ENCODE data around the gene FGD3. TPM values are rescaled to one million over a fixed set of nuclear protein-coding genes. Genes with fewer than 3 reads are reported as not detected.

Gene FGD3
- total RNA-seq, 4 donors from 2014 or later, result 0.92 to 1.3 (median 0.97) TPM

GRCh38 chr9:93081081-93081529, 133.8 kb downstream of the FGD3 start:
- no peak for TF ChIP-seq CTCF (IDR thresholded peaks at IDR 0.05 in 4 of 5, conservative IDR thresholded peaks at IDR 0.05 in 1 of 5)
- no peak for TF ChIP-seq POLR2A (IDR thresholded peaks at IDR 0.05)
- H3K36me3 ChIP-seq, result no peaks in the 10 kb centered on the region
- no peak for ATAC-seq

GRCh38 chr9:93081931-93082330, 134.6 kb downstream of the FGD3 start:
- ATAC-seq (no peak), DNase-seq (no peak)
- no peaks in the 10 kb centered on the region for H3K4me1 ChIP-seq
- H3K36me3 ChIP-seq, result no peaks in the 10 kb centered on the region
- H3K27me3 ChIP-seq, result no peaks in the 10 kb centered on the region
- TF ChIP-seq POLR2A (IDR thresholded peaks at IDR 0.05) (no peak), CTCF (IDR thresholded peaks at IDR 0.05 in 4 of 5, conservative IDR thresholded peaks at IDR 0.05 in 1 of 5) (no peak)
- H3K27ac ChIP-seq, result no peak overlapping the region
- intact Hi-C loops (cut with DNase I; ENCODE audit: low total_unique reads) (no loop called here), in situ Hi-C loops (cut with MboI; ENCODE audit: low sequenced_read_pairs in 4 of 4) (no loop called here)
- no peak overlapping the region for H3K4me3 ChIP-seq
- no peaks in the 10 kb centered on the region for H3K9me3 ChIP-seq

More at GRCh38 chr9:93081081-93081529, 133.8 kb downstream of the FGD3 start:
- intact Hi-C loops (cut with DNase I; ENCODE audit: low total_unique reads) (no loop called here), in situ Hi-C loops (cut with MboI; ENCODE audit: low sequenced_read_pairs in 4 of 4) (no loop called here)
- no peaks in the 10 kb centered on the region for H3K4me1 ChIP-seq
- no peak overlapping the region for H3K4me3 ChIP-seq
- peak in 1 of 2 donors; percentile 4 for DNase-seq
- H3K9me3 ChIP-seq, result no peaks in the 10 kb centered on the region
- H3K27me3 ChIP-seq, result no peaks in the 10 kb centered on the region
- no peak overlapping the region for H3K27ac ChIP-seq

- in situ Hi-C loops (cut with MboI; ENCODE audit: low sequenced_read_pairs in 4 of 4) (no loop called here), intact Hi-C loops (cut with DNase I; ENCODE audit: low total_unique reads) (no loop called here)
- Histone ChIP-seq H3K4me1 (no peaks in the 10 kb centered on the region), H3K27me3 (no peaks in the 10 kb centered on the region), H3K9me3 (no peaks in the 10 kb centered on the region), H3K36me3 (no peaks in the 10 kb centered on the region), H3K4me3 (no peak overlapping the region), H3K27ac (no peak overlapping the region)
- TF ChIP-seq POLR2A (IDR thresholded peaks at IDR 0.05) (no peak), CTCF (IDR thresholded peaks at IDR 0.05 in 4 of 5, conservative IDR thresholded peaks at IDR 0.05 in 1 of 5) (no peak)
- ATAC-seq, result no peak
- DNase-seq, result peak in 1 of 2 donors; percentile 8
These were observed 135.6 kb downstream of the FGD3 start for GRCh38 chr9:93082841-93083411.

GRCh38 chr9:93083592-93084470, 136.5 kb downstream of the FGD3 start:
- H3K27ac ChIP-seq, result no peak overlapping the region
- ATAC-seq (no peak), DNase-seq (peak in 1 of 2 donors; percentile 6)
- no peak overlapping the region for H3K4me3 ChIP-seq
- TF ChIP-seq CTCF (IDR thresholded peaks at IDR 0.05 in 4 of 5, conservative IDR thresholded peaks at IDR 0.05 in 1 of 5) (no peak), POLR2A (IDR thresholded peaks at IDR 0.05) (no peak)
- intact Hi-C loops (cut with DNase I; ENCODE audit: low total_unique reads), result no loop called here
- no peaks in the 10 kb centered on the region for H3K36me3 ChIP-seq
- no peaks in the 10 kb centered on the region for H3K27me3 ChIP-seq
- H3K9me3 ChIP-seq, result no peaks in the 10 kb centered on the region
- in situ Hi-C loops (cut with MboI; ENCODE audit: low sequenced_read_pairs in 4 of 4), result no loop called here
- H3K4me1 ChIP-seq, result no peaks in the 10 kb centered on the region
